Measurements from ENCODE around the gene COX11. TPM values are rescaled to one million over a fixed set of nuclear protein-coding genes. Genes with fewer than 3 reads are reported as not detected.

The COX11 gene
- polyA plus RNA-seq, 1 donor (not counting 4 experiments of a cell fraction or from before 2014, with no cell fraction given): 36.3 TPM

DNA sequence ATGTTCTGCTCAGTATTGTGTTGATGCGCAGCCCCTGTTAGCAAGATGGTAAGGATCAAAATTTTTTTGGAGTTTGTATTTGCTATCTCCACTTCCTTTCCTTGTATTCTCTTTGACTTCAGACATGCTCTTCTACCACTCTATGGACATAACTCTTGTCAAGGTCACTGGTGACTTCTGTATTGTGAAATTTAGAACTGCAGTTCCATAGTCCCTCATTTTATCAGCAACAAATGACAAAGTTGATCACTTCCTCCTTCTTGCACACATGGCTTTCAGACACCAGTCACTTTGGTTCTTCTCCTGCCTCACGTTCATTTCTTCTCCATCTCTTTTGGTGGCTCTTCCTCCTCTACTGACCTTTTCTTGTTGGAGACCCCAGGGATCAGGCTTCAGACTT lies 21.1 kb downstream of the COX11 start:
- no peaks in the 10 kb centered on the region for H3K27me3 ChIP-seq (ENCODE audit: control insufficient read depth, extremely low read depth, insufficient read depth, low read length)
- H3K9me3 ChIP-seq (ENCODE audit: control insufficient read depth, low read depth, low read length): no peaks in the 10 kb centered on the region
- no peaks in the 10 kb centered on the region for H3K79me2 ChIP-seq (ENCODE audit: control insufficient read depth, insufficient read depth, low read length)
- H3K9me1 ChIP-seq (ENCODE audit: control insufficient read depth, extremely low read depth, insufficient read depth, low read length): no peaks in the 10 kb centered on the region
- H3K9ac ChIP-seq (ENCODE audit: control insufficient read depth, extremely low read depth, insufficient read depth, low read length): no peak overlapping the region
- H3K4me2 ChIP-seq (ENCODE audit: control insufficient read depth, extremely low read depth, insufficient read depth, low read depth, low read length): no peak overlapping the region
- dilution Hi-C loops (cut with MboI; ENCODE audit: extremely low pct_ligation_motif_present, low sequenced_read_pairs): no loop called here
- H3K4me3 ChIP-seq (ENCODE audit: control insufficient read depth in 2 of 3, extremely low read depth in 1 of 3, insufficient read depth in 2 of 3, low read depth in 1 of 3, low read length in 3 of 3): no peak overlapping the region
- DNase-seq (ENCODE audit: low read depth, low spot score) (no peak), FAIRE-seq (no peak)
- no peak for TF ChIP-seq EZH2 (IDR thresholded peaks at IDR 0.05; ENCODE audit: low read length)
- TF ChIP-seq, protein P1, sequence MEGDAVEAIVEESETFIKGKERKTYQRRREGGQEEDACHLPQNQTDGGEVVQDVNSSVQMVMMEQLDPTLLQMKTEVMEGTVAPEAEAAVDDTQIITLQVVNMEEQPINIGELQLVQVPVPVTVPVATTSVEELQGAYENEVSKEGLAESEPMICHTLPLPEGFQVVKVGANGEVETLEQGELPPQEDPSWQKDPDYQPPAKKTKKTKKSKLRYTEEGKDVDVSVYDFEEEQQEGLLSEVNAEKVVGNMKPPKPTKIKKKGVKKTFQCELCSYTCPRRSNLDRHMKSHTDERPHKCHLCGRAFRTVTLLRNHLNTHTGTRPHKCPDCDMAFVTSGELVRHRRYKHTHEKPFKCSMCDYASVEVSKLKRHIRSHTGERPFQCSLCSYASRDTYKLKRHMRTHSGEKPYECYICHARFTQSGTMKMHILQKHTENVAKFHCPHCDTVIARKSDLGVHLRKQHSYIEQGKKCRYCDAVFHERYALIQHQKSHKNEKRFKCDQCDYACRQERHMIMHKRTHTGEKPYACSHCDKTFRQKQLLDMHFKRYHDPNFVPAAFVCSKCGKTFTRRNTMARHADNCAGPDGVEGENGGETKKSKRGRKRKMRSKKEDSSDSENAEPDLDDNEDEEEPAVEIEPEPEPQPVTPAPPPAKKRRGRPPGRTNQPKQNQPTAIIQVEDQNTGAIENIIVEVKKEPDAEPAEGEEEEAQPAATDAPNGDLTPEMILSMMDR (optimal IDR thresholded peaks at IDR 0.05 in 1 of 3, IDR thresholded peaks at IDR 0.05 in 1 of 3, conservative IDR thresholded peaks at IDR 0.05 in 1 of 3; ENCODE audit: extremely low read depth in 1 of 3, insufficient read depth in 2 of 3, low read length in 3 of 3): no peak
- peaks cover 9% of the 10 kb centered on the region for H3K4me1 ChIP-seq (ENCODE audit: control insufficient read depth, extremely low read depth, insufficient read depth, low read length)
- H2AFZ ChIP-seq (ENCODE audit: control insufficient read depth, low read length): no peak overlapping the region
- H3K36me3 ChIP-seq (ENCODE audit: control insufficient read depth in 2 of 2, extremely low read depth in 1 of 2, insufficient read depth in 2 of 2, low read length in 2 of 2): peaks cover 14 to 17% of the 10 kb centered on the region in 2 experiments
- no peak overlapping the region for H3K27ac ChIP-seq (ENCODE audit: control insufficient read depth, insufficient read depth, low read length)
- H4K20me1 ChIP-seq (ENCODE audit: control insufficient read depth, extremely low read depth, insufficient read depth, low read length): no peaks in the 10 kb centered on the region

DNA sequence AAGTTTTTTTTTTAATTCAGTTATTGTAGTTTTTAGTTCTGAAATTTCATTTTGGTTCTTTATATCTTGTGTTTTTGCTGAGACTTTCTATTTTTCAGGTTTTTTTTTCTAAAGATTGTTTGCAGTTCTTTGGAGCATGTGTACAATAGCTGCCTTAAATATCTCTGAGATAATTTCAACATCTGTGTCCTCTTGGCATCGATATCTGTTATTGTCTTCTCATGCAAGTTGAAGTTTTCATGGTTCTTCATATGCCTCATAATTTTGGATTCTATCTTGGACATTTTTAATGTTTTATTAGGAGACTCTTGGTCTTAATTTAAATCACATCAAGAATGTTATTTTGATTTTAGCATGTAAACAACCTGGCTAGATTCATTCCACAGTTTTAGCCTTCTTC lies 22.8 kb downstream of the COX11 start:
- TF ChIP-seq EZH2 (IDR thresholded peaks at IDR 0.05; ENCODE audit: low read length): no peak
- TF ChIP-seq, protein P1 (optimal IDR thresholded peaks at IDR 0.05 in 1 of 3, IDR thresholded peaks at IDR 0.05 in 1 of 3, conservative IDR thresholded peaks at IDR 0.05 in 1 of 3; ENCODE audit: extremely low read depth in 1 of 3, insufficient read depth in 2 of 3, low read length in 3 of 3): no peak
- no peaks in the 10 kb centered on the region for H3K27me3 ChIP-seq (ENCODE audit: control insufficient read depth, extremely low read depth, insufficient read depth, low read length)

More for the DNA sequence above, 22.8 kb downstream of the COX11 start:
- Histone ChIP-seq H3K9me3 (ENCODE audit: control insufficient read depth, low read depth, low read length) (no peaks in the 10 kb centered on the region), H3K9ac (ENCODE audit: control insufficient read depth, extremely low read depth, insufficient read depth, low read length) (no peak overlapping the region), H4K20me1 (ENCODE audit: control insufficient read depth, extremely low read depth, insufficient read depth, low read length) (no peaks in the 10 kb centered on the region), H3K9me1 (ENCODE audit: control insufficient read depth, extremely low read depth, insufficient read depth, low read length) (no peaks in the 10 kb centered on the region), H3K4me2 (ENCODE audit: control insufficient read depth, extremely low read depth, insufficient read depth, low read depth, low read length) (no peak overlapping the region), H3K36me3 (ENCODE audit: control insufficient read depth in 2 of 2, extremely low read depth in 1 of 2, insufficient read depth in 2 of 2, low read length in 2 of 2) (peaks cover 9 to 17% of the 10 kb centered on the region in 2 experiments), H3K4me1 (ENCODE audit: control insufficient read depth, extremely low read depth, insufficient read depth, low read length) (peaks cover 9% of the 10 kb centered on the region), H3K27ac (ENCODE audit: control insufficient read depth, insufficient read depth, low read length) (no peak overlapping the region), H3K79me2 (ENCODE audit: control insufficient read depth, insufficient read depth, low read length) (no peaks in the 10 kb centered on the region), H2AFZ (ENCODE audit: control insufficient read depth, low read length) (no peak overlapping the region), H3K4me3 (ENCODE audit: control insufficient read depth in 2 of 3, extremely low read depth in 1 of 3, insufficient read depth in 2 of 3, low read depth in 1 of 3, low read length in 3 of 3) (no peak overlapping the region)
- FAIRE-seq (no peak), DNase-seq (ENCODE audit: low read depth, low spot score) (no peak)
- dilution Hi-C loops (cut with MboI; ENCODE audit: extremely low pct_ligation_motif_present, low sequenced_read_pairs): no loop called here

Measured in keratinocyte (primary cell).